HG03378 (cell line): ENCODE data around the gene GP1BB.

Experiments
- ATAC-seq: cut with Tn5 transposase; IDR thresholded peaks from one replicate; pipeline ENCODE4 v1.9.1; 2021; ENCODE audit warnings: mild to moderate bottlenecking, moderate library complexity; ENCODE audit not compliant: unreplicated experiment

The GP1BB gene

DNA sequence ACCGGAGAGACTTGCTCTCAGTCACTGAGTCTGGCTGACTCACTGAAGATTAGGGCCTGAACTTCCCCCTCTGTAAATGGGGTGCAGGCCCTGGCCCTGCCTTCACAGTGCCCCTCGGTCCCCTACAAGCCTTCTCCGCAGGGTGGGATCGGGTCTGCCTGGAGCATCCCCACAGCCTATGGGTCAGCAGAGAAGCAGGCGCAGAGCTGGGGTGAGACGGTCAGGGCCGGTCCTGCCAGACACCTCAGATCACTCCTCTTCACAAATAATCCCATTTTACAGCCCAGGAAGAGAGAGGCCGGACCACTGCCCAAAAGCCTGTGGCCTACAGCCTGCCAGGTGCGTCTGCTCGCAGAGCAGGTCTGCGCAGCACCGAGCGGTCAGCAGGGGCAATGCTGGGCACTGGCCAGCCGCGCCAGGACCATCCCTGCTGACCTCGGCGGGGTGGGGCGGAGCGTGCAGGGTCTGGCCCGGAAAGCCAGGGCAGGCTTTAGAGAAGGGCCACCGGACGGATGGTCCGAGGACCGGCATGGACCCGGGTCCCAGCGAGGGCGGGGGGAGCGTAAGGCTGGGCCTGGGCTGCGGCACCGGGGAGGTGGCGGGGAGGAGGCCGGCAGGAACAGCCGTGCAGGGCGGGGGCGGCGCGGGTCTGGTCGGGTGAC is 9.6 kb upstream of the GP1BB start:
- no peak for ATAC-seq

DNA sequence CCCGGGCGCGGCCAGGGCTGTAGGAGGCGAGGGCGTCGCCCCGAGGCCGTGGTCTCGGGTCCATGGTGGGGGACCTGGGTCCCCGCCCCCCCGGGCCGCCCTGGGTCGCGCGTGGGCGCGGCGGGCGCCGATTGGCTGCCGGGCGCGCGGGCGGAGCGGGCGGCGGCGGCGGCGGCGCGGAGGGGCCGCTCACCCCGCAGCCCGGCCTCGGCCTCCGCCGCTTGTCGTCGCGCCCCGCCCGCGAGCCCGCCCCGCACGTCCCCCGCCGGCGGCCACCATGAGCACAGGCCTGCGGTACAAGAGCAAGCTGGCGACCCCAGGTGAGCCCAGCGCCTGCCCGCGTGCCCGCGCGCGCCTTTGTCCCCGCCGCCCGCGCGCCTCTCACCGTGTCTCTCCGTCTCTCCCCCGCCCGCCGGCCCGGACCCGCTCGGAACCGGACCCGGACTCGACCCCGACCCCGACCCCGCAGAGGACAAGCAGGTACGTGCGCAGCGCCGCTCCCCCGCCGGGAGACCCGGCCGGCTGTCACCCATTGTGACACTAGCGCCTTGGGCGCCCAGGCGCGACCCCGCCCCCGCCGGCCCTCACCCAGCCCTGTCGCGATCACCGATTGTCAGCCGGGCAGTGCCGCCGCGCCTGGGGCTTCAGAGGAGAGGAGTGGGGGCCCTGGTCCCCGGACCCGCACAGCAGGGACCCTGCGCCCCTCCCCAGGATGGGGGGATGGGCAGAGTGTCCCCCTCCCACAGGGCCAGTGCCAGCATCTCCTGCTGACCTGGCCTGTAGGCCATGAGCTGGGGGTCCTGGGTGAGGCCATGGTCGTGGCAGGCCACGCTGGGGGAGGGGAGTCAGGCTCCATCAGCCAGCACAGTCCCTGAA is 8.8 kb upstream of the GP1BB start, which contains the start of gene SEPTIN5:
Gene SEPTIN5, plus strand, starts transcription at position 192 of the 876 bp plus-strand sequence. Its CDS starts 86 bp downstream, at position 278.
- no peak for ATAC-seq

DNA sequence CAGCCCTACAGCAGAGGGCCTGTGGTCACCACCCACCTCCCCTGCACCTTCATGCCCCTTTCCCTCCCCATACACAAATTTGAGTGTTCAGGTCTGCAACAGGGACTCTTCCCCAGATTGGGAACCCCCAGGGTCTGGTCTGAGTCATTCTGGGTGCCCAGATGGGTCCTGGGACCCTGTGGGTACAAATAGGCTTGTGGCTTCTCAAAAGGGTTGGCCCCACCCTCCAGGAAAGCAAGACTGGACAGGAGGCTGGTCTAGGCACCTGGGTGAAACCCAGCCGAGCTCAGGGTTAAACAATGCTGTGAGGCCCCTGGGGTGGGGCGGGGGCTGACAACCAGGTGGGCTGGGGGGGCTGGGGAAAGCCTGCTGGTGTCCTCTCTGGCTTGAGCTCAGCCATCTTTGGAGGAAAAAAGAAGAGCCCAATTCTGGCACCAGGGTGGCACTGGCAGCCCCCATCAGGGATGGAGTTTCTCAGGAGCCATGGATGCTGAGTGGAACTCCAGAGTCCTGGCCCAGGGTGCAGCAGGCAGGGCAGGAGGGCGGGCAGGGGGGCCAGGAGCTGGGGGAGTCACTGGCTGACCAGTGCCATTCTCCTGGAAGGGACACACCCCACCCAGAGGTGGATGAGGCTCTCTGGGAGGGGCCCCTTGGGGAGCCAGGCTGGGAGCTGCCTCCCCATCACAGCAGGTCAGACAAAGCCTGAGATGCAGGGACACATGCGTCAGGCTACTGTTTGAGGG is 8.0 kb upstream of the GP1BB start:
- ATAC-seq = no peak

DNA sequence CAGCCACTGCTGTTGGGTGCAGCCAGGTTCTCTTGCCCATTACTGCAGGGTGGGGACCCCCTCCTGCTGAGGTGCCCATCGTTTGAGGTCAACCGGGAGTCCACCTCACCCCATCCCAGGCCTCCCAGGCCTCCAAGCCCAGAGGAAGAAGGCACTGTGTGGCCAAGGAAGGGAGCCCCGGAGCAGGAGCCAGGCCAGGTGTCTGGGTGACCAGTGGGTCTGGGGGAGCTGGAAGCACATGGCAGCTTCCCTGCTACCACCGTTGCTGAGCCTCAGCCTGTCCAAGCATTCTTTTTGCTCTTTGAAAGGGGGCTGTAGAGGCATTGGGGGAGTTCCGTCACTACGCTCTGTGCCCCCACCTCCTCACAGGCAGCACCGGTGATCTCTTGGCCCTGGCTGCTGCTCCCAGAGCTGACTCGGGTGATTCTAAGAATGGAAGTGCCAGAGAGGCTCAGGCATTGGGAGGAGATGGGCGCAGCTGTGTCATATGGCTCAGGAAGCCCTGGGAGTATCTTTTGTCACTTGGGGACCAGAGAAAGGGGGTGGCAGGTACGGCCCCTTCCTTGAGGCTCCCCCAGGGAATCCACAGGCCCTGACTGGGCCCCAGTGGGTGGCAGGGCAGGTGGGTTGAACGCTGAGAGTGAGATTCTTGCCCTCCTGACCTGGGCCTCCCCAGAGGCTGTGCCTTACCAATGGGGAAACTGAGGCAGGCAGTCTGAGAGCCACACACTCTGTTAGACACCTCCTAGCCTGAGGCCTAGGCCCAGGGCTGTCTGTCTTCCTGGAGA is 7.1 kb upstream of the GP1BB start:
- no peak for ATAC-seq

DNA sequence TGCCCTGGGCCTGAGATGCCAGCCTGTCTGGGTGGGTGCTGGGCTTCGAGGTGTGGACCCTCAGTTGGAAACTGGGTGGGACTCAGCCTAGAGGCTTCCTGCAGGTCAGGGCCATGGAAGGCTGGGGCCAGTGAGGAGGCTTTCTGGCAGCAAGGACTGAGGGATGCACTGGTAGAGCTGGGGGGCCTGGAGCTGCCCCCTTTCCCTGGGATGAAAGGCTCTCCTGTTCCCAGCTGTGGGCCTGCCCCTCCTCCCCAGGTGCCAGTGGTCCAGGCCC is 6.6 kb upstream of the GP1BB start:
- no peak for ATAC-seq

DNA sequence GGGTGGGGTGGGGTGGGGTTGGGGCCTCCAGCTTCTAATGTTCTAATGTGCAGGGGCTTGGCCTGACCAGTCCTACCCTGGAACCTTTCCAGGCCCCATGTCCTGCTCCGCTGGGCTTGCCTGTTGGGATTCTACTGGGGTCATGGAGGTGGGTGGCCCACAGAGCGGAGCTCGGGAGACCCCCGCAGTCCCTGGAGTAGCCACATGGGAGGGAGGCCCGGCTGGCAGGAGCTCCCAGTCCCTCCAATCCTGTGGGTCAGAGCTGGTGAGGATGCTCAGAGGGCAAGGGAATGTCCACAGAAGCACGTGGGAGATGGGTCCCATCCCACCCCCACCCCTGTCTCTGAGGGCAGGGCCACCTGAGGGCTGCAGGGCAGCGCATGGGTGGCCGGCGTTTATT is 6.2 kb upstream of the GP1BB start:
- no peak for ATAC-seq

DNA sequence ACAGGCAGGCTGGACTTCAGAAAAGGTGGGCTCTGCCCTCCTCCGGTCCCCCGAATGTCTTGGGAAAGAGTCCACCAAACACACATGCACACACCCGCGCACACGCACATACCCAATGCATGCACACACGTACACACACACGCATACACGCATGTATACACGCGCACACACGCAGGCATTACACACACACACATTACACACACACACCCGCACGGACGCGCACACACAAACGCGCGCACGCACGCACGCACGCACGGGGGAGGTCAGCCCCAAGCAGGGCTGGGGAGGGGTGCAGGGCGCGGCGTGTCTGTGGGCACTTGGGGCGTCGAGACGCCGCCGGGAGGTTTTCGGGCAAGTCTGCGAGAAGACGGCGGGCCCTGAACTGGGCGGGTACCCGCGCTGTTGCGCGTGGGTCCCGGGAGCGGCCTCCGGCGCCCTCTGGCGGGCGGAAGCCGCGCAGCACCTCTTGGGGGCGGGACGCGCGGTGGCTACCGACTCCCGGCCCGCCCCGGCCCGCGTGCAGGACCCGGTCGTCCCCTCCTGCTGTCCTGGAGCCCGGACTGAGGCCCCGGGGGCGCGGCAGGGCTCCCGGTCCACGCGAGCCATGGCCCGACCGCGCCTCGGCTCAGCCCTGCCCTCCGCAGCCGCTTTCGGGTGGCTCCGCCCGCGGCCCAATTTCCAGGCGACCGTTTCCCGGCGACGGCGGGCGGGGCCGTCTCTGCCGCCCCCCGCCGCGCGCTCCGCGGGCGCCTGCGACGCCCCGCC is 5.5 kb upstream of the GP1BB start:
- ATAC-seq = no peak

DNA sequence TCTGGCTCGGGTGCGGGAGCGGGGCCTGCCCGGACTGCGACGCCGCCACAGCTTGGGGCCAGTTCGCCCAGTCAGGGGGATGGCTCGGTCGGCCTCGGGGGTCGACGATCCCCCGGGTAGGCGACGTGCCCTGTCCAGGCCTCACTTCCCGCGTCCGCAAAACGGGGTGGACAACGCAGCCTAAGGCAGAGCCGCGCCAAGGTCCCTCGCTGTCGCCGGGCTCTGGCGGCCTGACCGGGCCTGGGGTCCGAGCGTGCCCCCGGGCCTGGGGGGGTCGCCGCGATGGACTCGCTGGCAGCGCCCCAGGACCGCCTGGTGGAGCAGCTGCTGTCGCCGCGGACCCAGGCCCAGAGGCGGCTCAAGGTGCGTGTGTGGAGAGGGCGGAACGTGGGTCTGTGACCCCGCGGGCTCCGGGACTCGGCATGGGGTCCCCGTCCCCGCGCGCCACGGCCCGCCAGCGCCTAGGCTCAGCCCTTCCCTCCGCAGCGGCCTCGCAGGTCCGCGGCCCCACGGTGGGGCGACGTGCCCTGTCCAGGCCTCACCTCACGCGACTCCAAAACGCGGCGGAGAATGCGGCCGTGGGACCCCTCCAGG is 4.8 kb upstream of the GP1BB start:
- no peak for ATAC-seq

DNA sequence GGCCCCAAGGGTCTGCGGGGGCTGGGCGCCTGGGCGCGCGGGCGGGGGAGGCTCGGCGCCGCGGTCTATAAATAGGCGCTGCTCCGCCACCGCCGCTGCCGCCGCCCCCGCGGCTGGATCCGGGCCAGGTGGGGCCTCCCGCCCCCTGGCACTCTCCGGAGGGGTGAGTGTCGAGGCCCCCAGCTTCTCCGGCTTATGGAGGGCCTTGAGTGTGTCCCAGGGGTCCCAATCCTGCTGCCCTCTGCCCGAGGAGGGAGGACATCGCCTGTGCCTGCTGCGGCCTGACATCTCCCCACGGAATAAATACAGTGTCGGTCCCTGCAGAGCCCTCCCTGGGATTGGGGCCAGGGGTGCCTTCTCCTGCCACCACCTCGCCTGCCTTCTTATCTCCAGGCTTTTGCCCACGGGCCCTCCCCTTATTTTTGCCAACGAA is 4.3 kb upstream of the GP1BB start:
- no peak for ATAC-seq

DNA sequence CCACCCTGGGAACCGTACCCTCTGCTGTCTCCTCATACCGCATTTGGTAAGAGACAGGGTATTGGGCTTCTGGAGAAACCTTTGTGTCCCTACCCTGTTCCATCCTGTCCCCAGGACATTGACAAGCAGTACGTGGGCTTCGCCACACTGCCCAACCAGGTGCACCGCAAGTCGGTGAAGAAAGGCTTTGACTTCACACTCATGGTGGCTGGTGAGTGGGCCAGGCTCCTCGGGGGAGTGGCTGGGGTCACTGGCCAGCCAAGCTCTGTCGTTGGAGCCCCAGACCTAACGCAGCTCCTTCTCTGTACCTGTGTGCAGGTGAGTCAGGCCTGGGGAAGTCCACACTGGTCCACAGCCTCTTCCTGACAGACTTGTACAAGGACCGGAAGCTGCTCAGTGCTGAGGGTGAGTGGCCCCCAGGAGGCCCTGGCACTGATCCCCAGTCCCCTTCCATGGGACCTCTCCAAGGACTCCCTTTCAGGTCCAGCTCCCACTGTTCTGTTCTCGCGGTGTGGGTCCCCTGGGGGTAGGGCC is 3.8 kb upstream of the GP1BB start:
- ATAC-seq = no peak

DNA sequence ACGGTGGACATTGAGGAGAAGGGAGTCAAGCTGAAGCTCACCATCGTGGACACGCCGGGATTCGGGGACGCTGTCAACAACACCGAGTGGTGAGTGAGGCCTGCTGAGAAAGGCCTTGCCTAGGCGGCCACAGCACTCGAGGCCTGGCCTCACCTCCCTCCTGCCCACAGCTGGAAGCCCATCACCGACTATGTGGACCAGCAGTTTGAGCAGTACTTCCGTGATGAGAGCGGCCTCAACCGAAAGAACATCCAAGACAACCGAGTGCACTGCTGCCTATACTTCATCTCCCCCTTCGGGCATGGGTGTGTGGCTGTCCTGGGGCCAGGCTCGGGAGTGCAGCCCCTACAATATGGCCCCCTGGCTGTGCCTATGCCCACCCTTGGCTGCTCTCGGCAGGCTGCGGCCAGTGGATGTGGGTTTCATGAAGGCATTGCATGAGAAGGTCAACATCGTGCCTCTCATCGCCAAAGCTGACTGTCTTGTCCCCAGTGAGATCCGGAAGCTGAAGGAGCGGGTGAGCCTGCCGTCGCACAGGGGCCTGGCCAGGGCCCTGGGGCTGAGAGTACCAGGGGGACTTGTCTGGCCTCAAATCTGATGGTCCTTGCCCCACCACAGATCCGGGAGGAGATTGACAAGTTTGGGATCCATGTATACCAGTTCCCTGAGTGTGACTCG is 3.0 kb upstream of the GP1BB start:
- ATAC-seq = no peak

DNA sequence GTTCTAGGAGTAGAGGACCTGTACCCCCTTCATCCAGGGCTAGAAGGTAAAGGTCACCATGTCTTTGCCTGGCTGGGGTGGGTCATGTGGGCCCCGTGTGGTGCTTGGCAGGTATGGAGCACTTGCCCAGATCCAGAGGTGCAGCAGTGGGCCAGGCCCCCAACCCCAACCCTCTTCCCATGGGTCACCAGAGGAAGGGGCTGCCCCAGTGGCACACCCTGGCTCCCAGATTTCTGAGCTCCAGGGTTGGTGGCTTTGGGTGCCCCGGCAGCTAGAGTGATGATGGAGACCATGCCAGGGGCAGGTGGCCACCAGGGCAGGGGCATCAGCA is 2.4 kb upstream of the GP1BB start:
- no peak for ATAC-seq

DNA sequence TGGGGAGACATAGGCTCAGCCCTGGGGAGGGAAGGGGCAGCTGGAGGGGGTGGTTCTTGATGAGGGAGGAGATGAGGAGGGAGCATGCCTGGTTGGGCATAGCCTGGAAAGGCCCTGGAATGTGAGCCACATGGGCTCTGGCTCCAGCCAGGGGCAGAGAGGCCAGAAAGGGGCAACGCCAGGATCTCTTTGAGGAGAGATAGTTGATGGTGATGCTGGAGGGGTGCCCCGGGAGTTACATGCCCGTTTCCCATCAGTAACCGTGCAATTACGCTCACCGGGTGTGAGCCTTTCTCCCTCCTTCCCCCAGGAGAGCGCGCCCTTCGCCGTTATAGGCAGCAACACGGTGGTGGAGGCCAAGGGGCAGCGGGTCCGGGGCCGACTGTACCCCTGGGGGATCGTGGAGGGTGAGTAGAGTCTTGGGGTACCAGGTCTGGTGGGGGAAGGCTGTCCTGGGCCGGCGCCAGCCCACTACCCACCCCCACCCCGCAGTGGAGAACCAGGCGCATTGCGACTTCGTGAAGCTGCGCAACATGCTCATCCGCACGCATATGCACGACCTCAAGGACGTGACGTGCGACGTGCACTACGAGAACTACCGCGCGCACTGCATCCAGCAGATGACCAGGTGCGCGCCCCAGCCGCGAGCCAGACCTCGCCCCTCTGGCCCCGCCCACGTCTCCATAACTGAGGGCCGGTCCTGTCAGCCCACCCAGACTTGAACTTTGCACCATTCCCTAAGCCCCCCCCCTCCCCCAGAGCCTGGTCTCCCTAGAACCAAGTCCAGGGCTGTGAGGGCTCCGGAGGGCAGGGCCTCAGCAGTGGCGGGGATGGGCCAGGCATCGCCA is 1.8 kb upstream of the GP1BB start:
- ATAC-seq = no peak

DNA sequence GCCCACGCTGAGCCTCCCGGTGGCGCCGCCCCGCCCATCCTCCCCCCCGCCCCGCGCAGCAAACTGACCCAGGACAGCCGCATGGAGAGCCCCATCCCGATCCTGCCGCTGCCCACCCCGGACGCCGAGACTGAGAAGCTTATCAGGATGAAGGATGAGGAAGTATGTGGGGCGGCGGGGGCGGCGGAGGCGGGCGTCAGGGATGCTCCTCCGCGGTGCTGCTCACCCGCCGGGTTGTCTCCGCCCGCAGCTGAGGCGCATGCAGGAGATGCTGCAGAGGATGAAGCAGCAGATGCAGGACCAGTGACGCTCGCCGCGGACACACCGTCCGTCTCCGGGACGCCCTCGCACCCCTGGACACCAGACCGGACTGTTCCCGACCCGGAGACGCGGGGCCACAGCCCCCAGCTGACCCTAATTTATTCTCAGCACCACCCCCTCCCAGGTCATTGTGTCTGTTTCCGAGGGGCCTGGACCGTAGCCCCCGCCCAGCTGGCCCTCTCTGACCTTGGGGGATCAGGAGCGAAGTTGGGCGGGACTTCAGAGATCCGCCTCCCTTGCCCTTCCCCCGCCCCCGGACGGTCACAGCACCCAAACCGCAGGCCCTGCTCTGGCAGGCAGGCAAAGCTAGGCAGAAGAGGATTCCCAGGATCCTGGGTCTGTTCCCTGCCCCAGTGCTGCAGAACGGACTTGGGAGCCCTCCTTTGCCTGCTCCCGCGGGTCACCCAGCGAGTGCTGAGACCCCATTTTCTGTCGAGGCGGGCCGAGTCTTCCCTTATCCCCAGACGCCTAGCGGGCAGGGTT is 959 bp upstream of the GP1BB start:
- no peak for ATAC-seq

DNA sequence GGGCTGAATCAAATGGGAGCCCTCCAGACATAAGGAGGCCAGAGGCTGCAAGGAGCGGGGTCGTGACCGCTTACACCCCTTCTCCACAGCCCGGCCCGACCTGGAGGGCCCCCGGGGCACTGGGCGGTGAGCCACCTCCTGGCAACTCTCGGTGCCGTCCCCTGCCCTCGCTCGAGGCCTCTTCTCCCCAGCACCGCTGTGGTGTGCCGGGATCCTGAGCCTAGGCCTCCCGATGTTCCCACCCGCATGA is 432 bp upstream of the GP1BB start:
- no peak for ATAC-seq

DNA sequence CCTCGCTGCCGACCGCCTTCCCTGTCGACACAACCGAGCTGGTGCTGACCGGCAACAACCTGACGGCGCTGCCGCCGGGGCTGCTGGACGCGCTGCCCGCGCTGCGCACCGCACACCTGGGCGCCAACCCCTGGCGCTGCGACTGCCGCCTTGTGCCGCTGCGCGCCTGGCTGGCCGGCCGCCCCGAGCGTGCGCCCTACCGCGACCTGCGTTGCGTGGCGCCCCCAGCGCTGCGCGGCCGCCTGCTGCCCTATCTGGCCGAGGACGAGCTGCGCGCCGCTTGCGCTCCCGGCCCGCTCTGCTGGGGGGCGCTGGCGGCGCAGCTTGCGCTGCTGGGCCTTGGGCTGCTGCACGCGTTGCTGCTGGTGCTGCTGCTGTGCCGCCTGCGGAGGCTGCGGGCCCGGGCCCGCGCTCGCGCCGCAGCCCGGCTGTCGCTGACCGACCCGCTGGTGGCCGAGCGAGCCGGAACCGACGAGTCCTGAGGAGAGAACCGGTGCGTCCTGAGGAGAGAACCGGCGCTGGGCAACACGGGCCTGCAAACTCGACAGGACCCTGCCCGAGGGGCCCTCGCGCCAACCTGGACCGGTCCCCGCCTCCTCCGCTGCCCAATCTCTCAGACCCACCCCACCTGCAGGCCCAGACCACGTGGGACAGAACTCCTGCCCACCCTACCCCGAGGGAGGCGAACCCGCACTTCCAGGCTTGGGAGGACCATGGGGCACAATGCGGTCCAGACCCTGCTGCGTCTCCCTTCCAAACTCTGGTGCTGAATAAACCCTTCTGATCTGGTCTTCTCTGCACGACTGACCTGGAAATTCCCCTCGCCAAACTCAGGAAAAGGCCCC is 866 bp downstream of the GP1BB start:
- no peak for ATAC-seq
